Kidney epithelial cell (primary cell): Measurements from ENCODE around the gene NKTR. TPM values are rescaled to one million over a fixed set of nuclear protein-coding genes. Genes with fewer than 3 reads are reported as not detected.

ENCODE experiments used
- DNase-seq: peaks from one replicate; pipeline ENCODE4 v3.0.0-alpha.2; 2010; ENCODE audit warnings: low read depth
- H3K27me3 ChIP-seq: 2 replicates; pipeline ENCODE4 v1.6.0; 2011; ENCODE audit warnings: low read length; ENCODE audit not compliant: control insufficient read depth, insufficient read depth
- H3K36me3 ChIP-seq: 2 replicates; pipeline ENCODE4 v1.5.1; 2011; ENCODE audit warnings: low read length; ENCODE audit not compliant: control insufficient read depth, insufficient read depth
- H3K4me3 ChIP-seq: 2 replicates; pipeline ENCODE4 v1.5.1; 2011; ENCODE audit warnings: low read depth, mild to moderate bottlenecking, control low read depth, low read length
- CTCF ChIP-seq: IDR thresholded peaks from 2 replicates; pipeline ENCODE4 v1.5.1; 2011; ENCODE audit warnings: mild to moderate bottlenecking, moderate library complexity, low read length, control low read depth, inconsistent platforms; ENCODE audit not compliant: insufficient read depth, poor library complexity, severe bottlenecking
- total RNA-seq: library from RNA; depleted of rRNA; stranded (reverse); fragments of >200 nt; gene quantifications from 2 replicates; pipeline ENCODE4 v1.2.3, GENCODE V29; 2015

Gene NKTR
- total RNA-seq, 1 donor from 2014 or later, result 29.8 TPM

- TF ChIP-seq CTCF, result no peak
- Histone ChIP-seq H3K36me3 (no peaks in the 10 kb centered on the region), H3K4me3 (peak within 1 kb of the TSS; percentile 73), H3K27me3 (no peaks in the 10 kb centered on the region)
- DNase-seq, result peak; percentile 65
Observed at GRCh38 chr3:42581709-42582473, 18.6 kb upstream of the NKTR start, which contains the start of gene SEC22C. Gene SEC22C, minus strand, starts transcription at chr3:42581967. Its CDS starts 12,921 bp downstream, at chr3:42569046.

GRCh38 chr3:42582474-42583070 lies 17.9 kb upstream of the NKTR start:
- TF ChIP-seq CTCF, result no peak
- H3K27me3 ChIP-seq, result no peaks in the 10 kb centered on the region
- H3K4me3 ChIP-seq, result peak overlapping the region; percentile 73
- no peaks in the 10 kb centered on the region for H3K36me3 ChIP-seq
- DNase-seq, result no peak

GRCh38 chr3:42588625-42589024 lies 11.9 kb upstream of the NKTR start:
- no peaks in the 10 kb centered on the region for H3K27me3 ChIP-seq
- DNase-seq, result no peak
- H3K36me3 ChIP-seq, result no peaks in the 10 kb centered on the region
- no peak overlapping the region for H3K4me3 ChIP-seq
- TF ChIP-seq CTCF, result no peak

GRCh38 chr3:42589382-42590109 lies 10.9 kb upstream of the NKTR start:
- Histone ChIP-seq H3K4me3 (no peak overlapping the region), H3K27me3 (no peaks in the 10 kb centered on the region), H3K36me3 (no peaks in the 10 kb centered on the region)
- no peak for DNase-seq
- no peak for TF ChIP-seq CTCF

- TF ChIP-seq CTCF, result no peak
- DNase-seq, result no peak
- no peaks in the 10 kb centered on the region for H3K36me3 ChIP-seq
- peak overlapping the region; percentile 58 for H3K4me3 ChIP-seq
- no peaks in the 10 kb centered on the region for H3K27me3 ChIP-seq
Observed at GRCh38 chr3:42590989-42591756, 9.3 kb upstream of the NKTR start.
